ENCODE results near the gene ARL16.

ARL16 gene

DNA sequence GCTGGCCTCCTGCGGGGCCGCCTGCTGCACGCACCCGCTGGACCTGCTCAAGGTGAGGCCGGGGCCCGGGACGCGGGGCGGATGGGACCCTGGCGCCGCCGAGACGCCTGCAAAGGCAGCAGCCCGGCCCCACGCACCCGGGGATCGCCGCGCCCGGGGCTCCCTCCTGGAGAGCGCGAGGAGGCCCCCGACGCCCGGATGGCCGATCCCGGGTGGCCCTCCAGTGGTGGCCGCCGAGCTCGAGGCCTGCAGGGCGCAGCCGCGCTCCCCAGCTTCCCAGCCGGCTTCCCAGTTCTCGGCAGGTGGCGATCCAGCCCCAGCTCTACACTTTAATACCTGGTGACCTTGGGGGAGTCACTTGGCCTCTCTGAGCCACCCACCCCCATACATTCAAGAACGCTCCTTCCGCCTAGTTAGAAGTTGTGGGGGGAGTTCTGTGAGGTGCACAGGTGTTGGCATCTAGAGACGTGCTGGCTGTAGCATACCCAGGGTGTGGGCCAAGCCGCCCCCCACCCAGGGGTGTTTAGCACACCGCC lies 28.9 kb upstream of the ARL16 start:
- no peak for DNase-seq (ENCODE audit: low spot score)

DNA sequence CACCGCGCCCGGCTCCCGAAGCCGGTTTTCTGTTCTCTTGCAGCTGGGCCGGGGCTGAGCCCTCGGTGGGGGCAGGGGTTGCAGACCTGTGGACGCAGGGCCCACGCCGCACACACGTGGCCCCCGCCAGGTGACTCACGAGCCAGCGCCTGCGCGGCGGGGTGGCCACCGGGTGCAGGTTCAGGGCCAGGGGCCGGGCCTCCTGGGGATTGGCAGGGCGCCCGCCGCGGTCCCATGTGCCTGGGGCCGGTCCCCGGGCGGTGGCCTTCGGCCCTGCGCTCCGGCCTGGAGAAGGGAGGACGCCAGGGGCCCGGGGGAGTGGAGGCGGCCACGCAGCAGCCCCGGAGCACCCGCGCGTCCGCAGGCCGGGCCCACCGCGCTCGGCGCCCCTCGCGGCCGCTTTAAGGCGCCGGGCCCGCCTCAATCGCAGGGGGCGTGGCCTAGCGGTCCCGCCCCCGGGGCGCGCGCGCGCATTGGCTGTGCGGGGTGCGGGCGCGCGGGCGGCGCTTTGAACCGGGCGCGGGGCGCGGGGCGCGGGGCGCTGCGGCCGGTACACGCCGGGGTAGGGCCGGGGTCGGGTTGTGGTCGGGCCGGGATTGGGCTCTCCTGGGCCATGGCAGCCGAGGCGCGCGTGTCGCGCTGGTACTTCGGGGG lies 28.3 kb upstream of the ARL16 start, which contains the start of gene SLC25A10:
TSS of gene SLC25A10 (plus strand) at position 471 of the 654 bp plus-strand sequence. CDS start at position 614, 143 bp downstream.
- peak; percentile 72 for DNase-seq (ENCODE audit: low spot score)

DNA sequence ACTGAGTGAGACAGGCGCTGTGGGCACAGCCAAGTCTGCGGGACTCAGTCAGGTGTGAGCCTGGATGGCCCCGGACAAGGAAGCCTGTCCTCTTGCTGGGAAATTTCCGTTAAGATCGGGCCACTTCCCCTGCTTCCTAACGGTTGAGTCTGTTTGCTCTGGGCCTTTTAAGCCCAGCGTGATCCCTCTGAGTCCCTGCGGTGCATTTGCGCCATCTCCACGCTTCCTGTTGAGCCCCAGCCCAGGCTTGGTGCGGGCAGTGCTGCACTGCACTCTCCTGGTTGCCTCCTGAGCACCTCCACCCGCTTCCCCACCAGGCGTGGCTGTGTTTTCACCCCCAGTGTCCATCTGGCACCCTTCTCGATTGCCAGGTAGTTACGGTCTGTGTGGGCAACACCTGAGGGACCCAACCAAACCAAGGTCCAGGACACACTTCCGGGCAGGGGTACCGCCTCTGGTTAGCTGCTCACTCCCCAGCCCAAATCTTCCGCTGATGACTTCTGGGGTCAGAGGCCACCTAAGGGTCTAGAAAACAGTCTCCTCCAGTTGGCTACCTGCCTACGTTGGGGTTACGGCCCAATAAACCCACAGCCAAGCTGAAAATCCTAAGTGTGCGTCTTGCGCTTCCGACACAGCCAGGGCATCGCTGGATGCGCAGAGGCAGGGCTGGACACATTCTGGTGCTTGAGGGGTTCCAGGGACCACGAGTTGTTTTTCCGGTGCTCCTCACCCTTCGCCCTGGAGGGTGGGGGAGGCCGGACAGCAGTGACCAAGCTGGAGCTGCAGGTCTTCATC lies 27.1 kb upstream of the ARL16 start:
- no peak for DNase-seq (ENCODE audit: low spot score)

DNA sequence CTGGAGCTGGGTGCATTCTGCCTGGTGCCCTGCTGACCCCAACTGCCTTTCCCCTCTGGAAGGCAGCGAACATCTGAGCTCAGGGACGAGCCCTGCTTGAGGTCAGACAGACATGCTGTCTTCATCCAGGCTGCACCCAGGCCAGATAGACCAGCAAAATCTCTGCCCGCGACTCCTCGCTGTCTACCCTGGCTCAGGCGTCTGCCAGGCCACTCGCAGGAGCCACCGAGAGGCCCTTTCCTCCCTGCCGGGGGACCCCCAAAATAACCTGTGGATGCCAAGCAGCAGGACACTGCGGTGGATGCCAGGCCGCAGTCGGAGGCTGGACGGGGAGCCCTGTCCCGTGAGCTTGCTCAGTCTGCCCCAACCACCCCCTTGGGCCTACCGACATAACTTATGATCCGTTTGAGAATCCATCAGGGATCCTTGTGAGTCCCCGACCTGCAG lies 25.2 kb upstream of the ARL16 start:
- DNase-seq (ENCODE audit: low spot score) = no peak

DNA sequence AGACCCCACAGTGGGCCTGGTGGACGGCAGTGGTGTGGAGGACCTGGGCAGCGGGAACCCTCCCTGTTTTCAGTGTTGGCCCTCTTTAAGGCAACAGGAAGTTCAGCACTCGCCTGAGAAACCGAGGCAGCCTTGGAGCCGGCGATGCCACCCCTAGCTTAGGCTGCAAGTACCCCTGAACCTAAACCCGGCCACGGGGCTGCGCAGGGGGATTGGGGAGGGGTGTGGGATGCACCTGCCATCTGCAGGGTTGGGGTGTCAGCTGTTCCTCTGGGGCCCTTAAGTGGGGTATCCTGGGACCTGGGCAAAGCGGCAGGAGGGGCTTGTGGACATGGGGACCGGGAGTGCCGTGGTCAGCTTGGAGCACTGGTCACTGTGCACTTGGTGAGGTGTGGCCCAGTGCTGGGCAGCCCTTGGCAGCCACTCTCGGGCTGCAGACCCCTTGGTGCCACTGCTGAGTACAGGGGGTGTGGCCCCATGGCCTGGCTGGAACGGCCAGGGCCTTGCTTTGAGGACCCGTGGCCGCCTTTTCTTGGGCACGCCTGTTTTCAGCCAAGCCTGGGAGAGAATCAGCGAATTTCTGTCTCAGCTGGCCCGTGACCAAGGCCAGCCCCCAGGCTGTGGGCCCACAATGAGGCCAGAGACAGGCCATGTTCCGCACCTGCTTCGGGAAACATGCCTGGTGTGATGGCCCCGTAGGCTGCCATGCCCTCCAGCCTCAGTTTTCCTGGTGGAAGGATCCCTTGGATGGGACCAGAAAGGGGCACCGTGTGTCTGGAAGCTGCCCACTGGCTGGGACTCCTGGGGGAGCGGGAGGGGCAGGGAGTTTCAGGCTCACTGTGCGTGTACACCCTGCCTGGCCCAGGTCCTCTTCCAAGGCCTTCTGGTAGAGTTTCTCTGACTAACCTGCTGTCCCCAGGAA lies 24.4 kb upstream of the ARL16 start:
- DNase-seq (ENCODE audit: low spot score) = no peak

DNA sequence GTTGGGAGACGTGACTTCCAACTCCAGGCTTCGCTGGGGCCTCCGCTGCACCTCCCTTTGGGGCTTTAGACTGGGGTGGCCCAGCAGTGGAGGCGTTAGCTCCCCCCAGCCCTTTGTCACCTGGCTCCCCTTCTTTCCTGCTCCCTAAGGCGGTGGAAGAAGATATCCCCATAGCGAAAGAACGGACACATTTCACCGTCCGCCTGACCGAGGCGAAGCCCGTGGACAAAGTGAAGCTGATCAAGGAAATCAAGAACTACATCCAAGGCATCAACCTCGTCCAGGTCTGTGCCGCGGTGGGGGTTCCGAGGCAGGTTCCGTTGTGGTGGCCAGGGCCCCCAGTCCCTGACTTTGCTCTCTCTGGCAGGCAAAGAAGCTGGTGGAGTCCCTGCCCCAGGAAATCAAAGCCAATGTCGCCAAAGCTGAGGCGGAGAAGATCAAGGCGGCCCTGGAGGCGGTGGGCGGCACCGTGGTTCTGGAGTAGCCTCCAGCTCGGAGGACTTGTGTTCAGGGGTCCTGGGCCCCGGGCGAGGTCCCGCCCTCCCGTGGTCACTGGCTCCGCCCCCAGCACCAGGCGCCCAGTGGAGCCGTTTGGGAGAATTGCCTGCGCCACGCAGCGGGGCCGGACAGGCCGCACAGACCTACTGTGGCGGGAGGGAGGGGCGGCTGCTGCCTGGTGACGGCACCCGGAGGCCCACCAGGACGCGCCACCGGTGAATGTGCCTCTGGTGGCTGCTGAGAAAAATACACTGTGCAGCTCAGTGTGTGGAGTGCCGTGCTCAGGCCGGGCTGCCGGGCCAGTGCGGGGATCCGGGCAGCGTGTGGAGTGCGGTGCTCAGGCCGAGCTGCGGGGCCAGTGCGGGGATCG lies 23.4 kb upstream of the ARL16 start:
- DNase-seq (ENCODE audit: low spot score) = no peak

DNA sequence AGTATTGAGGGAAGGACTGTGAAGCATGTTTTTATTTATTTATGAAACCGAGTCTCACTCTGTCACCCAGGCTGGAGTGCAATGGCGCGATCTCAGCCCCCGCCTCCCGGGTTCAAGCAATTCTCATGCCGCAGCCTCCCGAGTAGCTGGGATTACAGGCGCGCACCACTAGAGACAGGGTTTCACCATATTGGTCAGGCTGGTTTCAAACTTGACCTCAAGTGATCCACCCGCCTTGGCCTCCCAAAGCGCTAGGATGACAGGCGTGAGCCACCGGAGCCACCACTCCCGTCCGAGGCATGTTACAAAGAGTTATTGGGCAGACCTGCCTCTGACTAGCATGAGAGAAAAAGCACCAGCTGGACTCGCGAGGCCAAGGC lies 22.6 kb upstream of the ARL16 start:
- DNase-seq (ENCODE audit: low spot score) = no peak

DNA sequence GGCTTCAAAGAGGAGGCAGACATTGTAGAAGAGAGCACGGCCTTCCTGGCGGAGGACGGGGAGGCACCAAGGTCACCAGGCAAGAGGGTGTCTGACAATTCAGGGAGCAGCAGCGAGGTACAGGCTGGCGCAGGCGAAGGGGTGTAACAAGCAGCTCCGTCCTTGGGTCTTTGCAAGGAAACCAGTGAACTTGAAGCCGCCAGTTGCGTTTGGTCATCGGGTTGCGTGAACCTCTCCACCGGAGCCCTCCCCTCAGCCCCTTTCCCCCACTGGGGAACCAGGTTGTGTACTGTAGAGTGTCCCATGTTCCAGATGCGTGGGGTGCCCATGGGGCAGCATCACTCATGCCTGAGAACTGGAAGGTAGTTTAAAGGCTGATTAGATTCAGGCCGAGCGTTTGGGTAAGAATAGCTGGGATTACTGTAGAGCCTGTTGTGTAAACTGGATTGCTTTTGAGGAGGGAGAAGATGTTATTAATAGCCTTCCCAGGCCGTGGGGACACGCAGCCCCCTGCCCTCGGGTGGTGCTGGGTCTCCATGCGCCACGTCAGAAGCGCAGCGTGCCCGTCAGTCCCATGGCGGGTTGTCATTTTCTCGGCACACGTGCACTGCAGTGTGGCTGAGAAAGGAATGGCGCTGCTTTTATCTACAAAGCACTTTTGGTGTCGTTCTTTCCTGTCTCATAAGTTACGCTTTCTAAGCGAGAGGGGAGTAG lies 22.1 kb upstream of the ARL16 start:
- no peak for DNase-seq (ENCODE audit: low spot score)

DNA sequence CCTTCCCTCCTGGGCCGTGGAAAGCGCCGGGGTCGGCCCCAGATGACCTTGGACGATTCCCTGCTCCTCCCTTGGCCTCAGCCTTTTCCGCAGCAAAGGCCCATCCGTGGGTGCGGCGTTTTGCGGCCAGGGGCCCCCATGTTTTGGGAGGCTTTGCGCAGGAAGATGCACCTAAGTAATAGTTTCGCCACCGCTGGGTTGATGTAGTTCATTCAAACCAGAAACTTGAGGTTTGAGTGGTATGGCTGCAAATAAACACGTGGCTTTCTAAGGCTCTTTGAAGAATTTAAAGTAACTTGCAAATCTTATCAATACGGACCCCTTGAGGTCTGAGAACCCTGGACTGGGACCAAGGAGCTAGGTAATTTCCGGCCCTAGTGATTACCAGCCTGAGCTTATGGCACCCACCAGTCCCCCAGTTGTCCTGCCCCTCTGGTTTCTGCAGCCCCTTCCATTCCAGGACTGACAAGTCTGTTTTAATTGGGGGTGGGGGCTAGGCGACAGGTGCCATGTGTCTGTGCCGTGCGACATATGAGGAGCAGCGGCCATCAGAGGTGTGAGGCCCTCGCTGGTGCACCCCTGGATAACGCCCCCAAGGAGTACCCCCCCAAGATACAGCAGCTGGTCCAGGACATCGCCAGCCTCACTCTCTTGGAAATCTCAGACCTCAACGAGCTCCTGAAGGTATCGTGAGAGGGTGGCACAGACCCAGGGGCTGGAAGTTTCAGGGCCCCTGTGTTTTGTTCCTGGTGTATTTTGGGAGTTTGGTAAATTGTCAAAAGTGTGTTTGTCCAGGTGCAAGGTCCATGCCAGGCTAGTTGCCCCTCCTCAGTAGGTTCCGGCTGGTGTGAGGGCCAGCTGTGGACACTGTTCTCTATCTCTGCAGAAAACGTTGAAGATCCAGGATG lies 20.4 kb upstream of the ARL16 start:
- DNase-seq (ENCODE audit: low spot score) = no peak

DNA sequence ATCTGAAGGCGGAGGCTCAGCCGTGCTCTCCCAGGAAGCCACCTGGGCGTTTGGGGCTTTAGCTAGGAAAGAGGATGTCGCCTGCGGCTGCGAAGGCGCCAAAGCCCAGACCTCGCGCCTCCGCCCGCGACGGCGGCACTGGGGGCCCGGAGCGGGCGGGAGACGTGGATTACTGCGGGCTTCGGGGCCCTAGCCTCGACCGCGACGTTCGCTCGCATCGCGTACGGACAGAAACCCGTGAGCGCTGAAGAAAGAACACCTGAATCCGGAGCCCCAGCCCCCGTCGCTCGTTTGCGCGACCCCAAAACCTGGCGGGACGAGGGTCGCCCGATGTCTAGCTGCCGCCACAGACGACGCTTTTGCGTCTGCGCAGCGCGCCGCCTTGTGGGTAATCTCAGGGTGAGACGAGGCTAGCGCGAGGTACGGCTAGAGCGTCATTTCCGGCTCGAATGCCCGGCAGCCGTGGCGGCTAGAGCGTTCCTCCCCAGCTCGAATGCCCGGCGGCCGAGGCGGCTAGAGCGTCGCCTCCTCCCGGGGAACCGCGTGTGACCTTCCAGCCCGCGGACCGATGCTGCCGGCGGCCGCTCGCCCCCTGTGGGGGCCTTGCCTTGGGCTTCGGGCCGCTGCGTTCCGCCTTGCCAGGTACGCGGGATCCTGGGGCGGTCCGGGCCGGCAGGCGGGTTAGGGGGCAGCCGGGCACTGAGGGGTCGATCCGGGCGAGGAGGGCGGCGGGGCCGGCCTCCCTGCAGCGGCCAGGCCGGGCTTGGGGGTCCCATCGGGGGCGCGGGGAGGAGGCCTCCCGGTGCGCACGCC lies 19.5 kb upstream of the ARL16 start, which contains the start of gene MRPL12:
TSS of gene MRPL12 (plus strand) at position 434 of the 813 bp plus-strand sequence. CDS start at position 569, 135 bp downstream.
- DNase-seq (ENCODE audit: low spot score) = peak; percentile 98

DNA sequence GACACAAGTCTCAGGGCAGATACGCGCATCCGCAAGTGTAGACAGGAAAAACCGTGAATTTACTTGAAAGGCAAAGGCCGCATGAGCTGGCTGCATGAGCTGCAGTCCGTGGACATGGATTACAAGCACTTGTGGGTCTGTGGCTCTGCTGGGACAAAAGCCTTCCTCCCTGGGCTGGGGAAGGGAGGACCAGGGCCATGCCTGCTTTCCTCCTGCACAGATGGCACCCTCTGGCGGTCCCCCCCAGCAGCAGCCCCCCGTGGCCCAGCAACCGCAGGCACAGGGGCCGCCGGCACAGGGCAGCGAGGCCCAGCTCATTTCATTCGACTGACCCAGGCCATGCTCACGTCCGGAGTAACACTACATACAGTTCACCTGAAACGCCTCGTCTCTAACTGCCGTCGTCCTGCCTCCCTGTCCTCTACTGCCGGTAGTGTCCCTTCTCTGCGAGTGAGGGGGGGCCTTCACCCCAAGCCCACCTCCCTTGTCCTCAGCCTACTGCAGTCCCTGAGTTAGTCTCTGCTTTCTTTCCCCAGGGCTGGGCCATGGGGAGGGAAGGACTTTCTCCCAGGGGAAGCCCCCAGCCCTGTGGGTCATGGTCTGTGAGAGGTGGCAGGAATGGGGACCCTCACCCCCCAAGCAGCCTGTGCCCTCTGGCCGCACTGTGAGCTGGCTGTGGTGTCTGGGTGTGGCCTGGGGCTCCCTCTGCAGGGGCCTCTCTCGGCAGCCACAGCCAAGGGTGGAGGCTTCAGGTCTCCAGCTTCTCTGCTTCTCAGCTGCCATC lies 17.9 kb upstream of the ARL16 start:
- DNase-seq (ENCODE audit: low spot score) = no peak

DNA sequence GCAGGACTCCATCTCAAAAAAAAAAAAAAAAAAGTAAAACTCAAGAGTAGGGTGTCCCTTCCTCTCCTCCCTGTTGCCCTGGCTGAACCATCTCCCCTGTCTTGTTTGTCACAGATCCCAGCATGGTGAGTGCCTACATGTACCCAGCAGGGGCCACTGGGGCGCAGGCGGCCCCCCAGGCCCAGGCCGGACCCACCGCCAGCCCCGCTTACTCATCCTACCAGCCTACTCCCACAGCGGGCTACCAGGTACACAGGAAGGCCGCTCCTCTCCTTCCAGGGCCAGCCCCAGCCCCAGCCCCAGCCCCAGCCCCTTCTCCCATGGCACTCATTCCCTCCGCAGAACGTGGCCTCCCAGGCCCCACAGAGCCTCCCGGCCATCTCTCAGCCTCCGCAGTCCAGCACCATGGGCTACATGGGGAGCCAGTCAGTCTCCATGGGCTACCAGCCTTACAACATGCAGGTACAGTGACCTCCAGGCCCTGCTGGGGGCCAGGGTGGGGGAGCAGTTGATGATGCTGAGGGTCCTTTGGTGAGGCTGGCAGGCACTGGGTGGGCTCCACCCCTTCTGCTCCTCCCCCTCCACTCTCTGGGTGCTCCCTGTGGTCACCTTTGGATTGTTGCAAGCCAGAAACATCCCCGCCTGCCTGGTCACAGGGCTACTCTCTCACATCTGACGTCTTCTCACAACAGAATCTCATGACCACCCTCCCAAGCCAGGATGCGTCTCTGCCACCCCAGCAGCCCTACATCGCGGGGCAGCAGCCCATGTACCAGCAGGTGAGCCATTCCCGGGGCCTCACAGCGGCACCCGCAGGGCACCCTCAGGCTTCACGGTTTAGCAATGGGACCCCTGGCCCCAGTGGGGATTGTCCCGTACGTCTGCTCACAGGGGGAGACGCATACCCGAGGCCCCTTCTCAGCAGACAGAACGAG lies 17.0 kb upstream of the ARL16 start:
- no peak for DNase-seq (ENCODE audit: low spot score)

DNA sequence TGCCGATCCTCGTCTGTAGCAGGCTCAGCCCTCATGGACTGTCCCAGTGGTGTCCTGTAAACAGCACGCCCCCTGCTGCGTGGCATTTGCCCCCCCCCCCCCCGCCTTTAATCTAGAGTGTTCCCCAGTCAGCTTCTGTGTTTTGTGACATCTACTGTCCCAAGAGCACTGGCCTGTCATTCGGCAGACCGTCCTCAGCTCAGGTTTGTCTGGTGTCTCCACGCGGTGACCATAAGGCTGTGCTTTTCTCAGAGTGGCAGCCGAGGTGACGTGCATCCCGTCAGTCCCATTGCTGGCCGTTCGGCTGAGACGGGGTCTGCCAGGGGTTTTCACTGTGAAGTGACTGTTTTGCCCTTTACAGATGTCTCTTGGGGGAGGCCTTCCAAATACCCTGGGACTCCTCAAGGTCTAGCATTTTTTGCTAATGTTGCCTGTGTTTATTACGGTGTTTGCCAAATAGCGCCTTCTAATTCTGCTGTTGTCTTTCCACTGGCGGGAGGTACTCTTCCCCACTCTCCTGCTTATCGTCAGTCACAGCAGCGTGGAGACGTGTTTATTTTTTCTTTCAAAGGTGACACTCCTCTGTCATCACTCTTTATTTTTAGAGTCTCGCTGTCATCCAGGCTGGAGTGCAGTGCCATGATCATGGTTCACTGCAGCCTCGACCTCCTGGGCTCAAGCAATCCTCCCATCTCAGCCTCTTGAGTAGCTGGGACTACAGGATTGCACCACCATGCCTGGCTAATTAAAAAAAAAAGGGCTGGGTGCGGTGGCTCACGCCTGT lies 13.9 kb upstream of the ARL16 start:
- DNase-seq (ENCODE audit: low spot score) = no peak

DNA sequence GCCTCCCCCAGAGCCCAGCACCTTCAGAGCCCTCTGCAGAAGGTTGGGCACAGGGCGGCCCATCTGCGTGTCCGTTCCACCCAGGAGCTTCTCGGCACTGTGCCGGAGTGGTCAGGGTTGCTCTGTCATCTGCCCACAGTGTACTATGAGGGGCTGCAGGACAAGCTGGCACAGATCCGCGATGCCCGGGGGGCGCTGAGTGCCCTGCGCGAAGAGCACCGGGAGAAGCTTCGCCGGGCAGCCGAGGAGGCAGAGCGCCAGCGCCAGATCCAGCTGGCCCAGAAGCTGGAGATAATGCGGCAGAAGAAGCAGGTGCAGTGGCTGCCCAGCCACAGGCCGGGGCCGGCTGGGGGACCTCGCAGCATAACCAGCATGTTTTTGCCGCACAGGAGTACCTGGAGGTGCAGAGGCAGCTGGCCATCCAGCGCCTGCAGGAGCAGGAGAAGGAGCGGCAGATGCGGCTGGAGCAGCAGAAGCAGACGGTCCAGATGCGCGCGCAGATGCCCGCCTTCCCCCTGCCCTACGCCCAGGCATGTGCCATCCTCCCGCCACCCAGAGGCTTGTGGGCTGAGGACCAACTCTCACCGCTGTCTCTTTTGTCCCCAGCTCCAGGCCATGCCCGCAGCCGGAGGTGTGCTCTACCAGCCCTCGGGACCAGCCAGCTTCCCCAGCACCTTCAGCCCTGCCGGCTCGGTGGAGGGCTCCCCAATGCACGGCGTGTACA lies 12.8 kb upstream of the ARL16 start:
- DNase-seq (ENCODE audit: low spot score) = no peak

DNA sequence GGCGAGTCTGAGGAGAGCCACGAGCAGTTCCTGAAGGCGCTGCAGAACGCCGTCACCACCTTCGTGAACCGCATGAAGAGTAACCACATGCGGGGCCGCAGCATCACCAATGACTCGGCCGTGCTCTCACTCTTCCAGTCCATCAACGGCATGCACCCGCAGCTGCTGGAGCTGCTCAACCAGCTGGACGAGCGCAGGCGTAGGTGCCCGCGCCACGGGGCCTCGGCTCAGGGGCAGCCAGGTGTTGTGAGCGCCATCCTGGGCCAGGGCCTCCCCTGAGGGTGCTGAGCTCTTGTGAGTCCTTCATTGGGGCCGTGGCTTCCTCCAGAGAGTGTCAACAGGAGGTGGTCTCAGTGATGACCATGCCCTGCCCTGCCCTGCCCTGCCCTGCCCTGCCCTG lies 12.2 kb upstream of the ARL16 start:
- DNase-seq (ENCODE audit: low spot score) = no peak

Measured in Ammon's horn (tissue), 1 donor.